ENCODE results near the gene ZNF425. TPM values are rescaled to one million over a fixed set of nuclear protein-coding genes. Genes with fewer than 3 reads are reported as not detected.

ZNF425 gene
- total RNA-seq, 1 donor from 2014 or later: 15.7 TPM

DNA sequence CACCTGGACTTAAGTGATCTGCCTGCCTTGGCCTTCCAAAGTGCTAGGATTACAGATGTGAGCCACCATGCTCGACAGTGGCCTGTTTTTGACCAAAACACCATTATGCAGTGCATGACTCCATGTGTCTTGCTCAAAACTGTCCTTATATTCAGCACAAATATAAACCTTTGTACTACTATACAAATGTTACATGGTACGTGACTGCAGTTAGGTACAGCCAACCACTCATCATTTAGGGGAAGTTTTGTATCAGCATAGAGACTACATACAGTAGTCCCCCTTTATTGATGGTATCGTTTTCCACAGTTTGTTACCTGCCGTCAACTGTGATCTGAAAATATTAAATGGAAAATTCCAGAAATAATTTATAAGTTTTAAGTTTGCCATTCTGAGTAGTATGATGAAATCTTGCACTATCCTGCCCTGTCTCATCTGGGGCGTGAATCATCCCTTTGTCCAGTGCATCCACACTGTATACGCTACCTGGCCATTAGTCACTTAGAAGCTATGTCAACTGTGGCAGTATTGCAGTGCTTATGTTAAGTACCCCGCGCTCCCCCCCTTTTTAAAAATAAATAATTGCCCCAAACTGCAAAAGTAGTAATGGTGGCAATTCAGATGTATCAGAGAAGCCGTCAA, 45.9 kb upstream of the ZNF425 start:
- no peaks in the 10 kb centered on the region for H3K27me3 ChIP-seq
- Mint-ChIP-seq H3K36me3 (peaks cover 8% of the 10 kb centered on the region), H3K4me1 (no peaks in the 10 kb centered on the region), H3K27me3 (ENCODE audit: insufficient read depth, low read depth) (no peaks in the 10 kb centered on the region), H3K4me3 (no peak overlapping the region), H3K27ac (no peak overlapping the region), H3K9me3 (no peaks in the 10 kb centered on the region)
- no peak overlapping the region for H3K9ac ChIP-seq
- no peak overlapping the region for H3K4me2 ChIP-seq
- H3K4me3 ChIP-seq: no peak overlapping the region
- no peaks in the 10 kb centered on the region for H3K79me2 ChIP-seq (ENCODE audit: low read depth)
- no peak for DNase-seq (ENCODE audit: low spot score)
- TF ChIP-seq EZH2phosphoT487 (IDR thresholded peaks at IDR 0.05): no peak
- TF ChIP-seq, protein P1, sequence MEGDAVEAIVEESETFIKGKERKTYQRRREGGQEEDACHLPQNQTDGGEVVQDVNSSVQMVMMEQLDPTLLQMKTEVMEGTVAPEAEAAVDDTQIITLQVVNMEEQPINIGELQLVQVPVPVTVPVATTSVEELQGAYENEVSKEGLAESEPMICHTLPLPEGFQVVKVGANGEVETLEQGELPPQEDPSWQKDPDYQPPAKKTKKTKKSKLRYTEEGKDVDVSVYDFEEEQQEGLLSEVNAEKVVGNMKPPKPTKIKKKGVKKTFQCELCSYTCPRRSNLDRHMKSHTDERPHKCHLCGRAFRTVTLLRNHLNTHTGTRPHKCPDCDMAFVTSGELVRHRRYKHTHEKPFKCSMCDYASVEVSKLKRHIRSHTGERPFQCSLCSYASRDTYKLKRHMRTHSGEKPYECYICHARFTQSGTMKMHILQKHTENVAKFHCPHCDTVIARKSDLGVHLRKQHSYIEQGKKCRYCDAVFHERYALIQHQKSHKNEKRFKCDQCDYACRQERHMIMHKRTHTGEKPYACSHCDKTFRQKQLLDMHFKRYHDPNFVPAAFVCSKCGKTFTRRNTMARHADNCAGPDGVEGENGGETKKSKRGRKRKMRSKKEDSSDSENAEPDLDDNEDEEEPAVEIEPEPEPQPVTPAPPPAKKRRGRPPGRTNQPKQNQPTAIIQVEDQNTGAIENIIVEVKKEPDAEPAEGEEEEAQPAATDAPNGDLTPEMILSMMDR (IDR thresholded peaks at IDR 0.05): no peak
- no peak for TF ChIP-seq EZH2 (IDR thresholded peaks at IDR 0.05)
- H4K20me1 ChIP-seq (ENCODE audit: low read depth): no peaks in the 10 kb centered on the region
- no peaks in the 10 kb centered on the region for H3K4me1 ChIP-seq
- H3K36me3 ChIP-seq: peaks cover 6% of the 10 kb centered on the region
- no peak overlapping the region for H2AFZ ChIP-seq (replicated peaks)
- no peaks in the 10 kb centered on the region for H3K9me3 ChIP-seq (ENCODE audit: low read depth)
- H3K27ac ChIP-seq: no peak overlapping the region
- no peaks in the 10 kb centered on the region for H3F3A ChIP-seq (ENCODE audit: low read depth)

DNA sequence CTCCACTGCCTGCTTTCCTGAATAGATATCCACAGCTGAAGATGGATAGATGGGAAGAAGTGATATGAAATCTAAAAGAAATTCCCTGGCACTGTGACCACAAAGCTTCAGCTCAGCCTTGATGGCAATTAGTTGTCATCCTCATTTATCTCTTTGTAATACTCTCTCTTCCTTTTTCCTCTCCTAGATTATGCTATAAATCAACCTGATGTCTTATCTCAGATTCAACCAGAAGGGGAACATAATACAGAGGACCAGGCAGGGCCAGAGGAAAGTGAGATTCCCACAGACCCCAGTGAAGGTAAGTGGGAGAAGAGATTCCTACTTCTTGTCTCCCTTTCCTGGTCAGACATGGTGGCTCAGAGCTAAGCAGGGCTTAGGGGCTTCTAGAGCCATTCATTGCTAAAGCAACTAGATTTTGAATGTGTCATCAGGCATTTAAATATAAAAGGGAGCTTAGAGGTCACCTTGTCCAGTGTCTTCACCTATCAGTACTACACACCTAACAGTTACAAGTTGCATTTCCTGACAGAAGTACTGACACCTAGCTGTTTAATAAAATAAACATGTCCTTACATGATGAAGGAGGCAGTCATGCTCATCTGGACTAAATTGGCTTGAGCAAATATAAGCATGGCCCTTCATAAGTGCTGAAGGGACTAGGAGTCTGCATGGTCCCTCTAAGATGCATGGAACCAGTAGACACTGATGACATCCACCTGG, 40.7 kb upstream of the ZNF425 start:
- no peaks in the 10 kb centered on the region for H3K9me3 ChIP-seq (ENCODE audit: low read depth)
- peaks cover 3% of the 10 kb centered on the region for H3K4me1 Mint-ChIP-seq
- H3K9me3 Mint-ChIP-seq: no peaks in the 10 kb centered on the region
- H3K27me3 ChIP-seq: no peaks in the 10 kb centered on the region
- no peaks in the 10 kb centered on the region for H4K20me1 ChIP-seq (ENCODE audit: low read depth)
- no peak overlapping the region for H3K27ac ChIP-seq
- H3K9ac ChIP-seq: no peak overlapping the region
- TF ChIP-seq EZH2phosphoT487 (IDR thresholded peaks at IDR 0.05) (no peak), EZH2 (IDR thresholded peaks at IDR 0.05) (no peak)
- TF ChIP-seq, protein P1 (IDR thresholded peaks at IDR 0.05): no peak
- H3K4me3 Mint-ChIP-seq: no peak overlapping the region
- peaks cover 2% of the 10 kb centered on the region for H3K27me3 Mint-ChIP-seq (ENCODE audit: insufficient read depth, low read depth)
- DNase-seq (ENCODE audit: low spot score): no peak
- H2AFZ ChIP-seq (replicated peaks): no peak overlapping the region
- no peaks in the 10 kb centered on the region for H3K79me2 ChIP-seq (ENCODE audit: low read depth)
- H3K36me3 ChIP-seq: no peaks in the 10 kb centered on the region
- H3K36me3 Mint-ChIP-seq: peaks cover 12% of the 10 kb centered on the region
- no peaks in the 10 kb centered on the region for H3K4me1 ChIP-seq
- no peak overlapping the region for H3K27ac Mint-ChIP-seq
- H3F3A ChIP-seq (ENCODE audit: low read depth): no peaks in the 10 kb centered on the region
- no peak overlapping the region for H3K4me2 ChIP-seq
- H3K4me3 ChIP-seq: no peak overlapping the region

DNA sequence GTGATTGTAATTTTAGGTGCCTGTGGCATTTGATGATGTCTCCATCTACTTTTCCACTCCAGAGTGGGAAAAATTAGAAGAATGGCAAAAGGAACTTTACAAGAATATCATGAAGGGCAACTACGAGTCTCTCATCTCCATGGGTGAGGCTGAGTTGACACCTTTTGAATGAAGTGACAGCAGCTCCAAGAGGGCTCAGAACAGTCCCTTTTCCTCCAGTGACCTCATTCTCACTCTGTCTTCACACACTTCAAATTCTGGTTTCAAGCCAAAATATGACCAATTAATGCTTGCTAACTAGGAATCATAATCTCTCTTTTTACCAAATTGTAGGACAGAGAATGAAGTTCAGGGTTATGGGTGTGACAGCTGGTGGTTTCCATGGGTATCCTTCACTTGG, 40.0 kb upstream of the ZNF425 start:
- Mint-ChIP-seq H3K9me3 (no peaks in the 10 kb centered on the region), H3K4me1 (peaks cover 3% of the 10 kb centered on the region), H3K36me3 (peaks cover 12% of the 10 kb centered on the region), H3K4me3 (no peak overlapping the region), H3K27ac (no peak overlapping the region), H3K27me3 (ENCODE audit: insufficient read depth, low read depth) (peaks cover 2% of the 10 kb centered on the region)
- Histone ChIP-seq H3K79me2 (ENCODE audit: low read depth) (no peaks in the 10 kb centered on the region), H3K4me2 (no peak overlapping the region), H3K9ac (no peak overlapping the region), H3K4me1 (no peaks in the 10 kb centered on the region), H3K27ac (no peak overlapping the region), H2AFZ (replicated peaks) (no peak overlapping the region), H3F3A (ENCODE audit: low read depth) (no peaks in the 10 kb centered on the region), H3K9me3 (ENCODE audit: low read depth) (no peaks in the 10 kb centered on the region), H3K36me3 (no peaks in the 10 kb centered on the region), H3K4me3 (no peak overlapping the region), H3K27me3 (no peaks in the 10 kb centered on the region), H4K20me1 (ENCODE audit: low read depth) (no peaks in the 10 kb centered on the region)
- TF ChIP-seq EZH2phosphoT487 (IDR thresholded peaks at IDR 0.05): no peak
- TF ChIP-seq EZH2 (IDR thresholded peaks at IDR 0.05): no peak
- TF ChIP-seq, protein P1 (IDR thresholded peaks at IDR 0.05): no peak
- no peak for DNase-seq (ENCODE audit: low spot score)
